Activated naive CD8-positive, alpha-beta T cell treated with anti-CD3 and anti-CD28 coated beads, Interleukin-2, amount 10 ng/mL, durations not matched to agents 7 days and 5 days (primary cell): ENCODE measurements around the gene GALNT2. TPM values are rescaled to one million over a fixed set of nuclear protein-coding genes. Genes with fewer than 3 reads are reported as not detected.

Experiments used
- ATAC-seq: fragments of 150-1000 bp; cut with Tn5 transposase; one replicate; pipeline ENCODE4 v1.10.0; 2021; ENCODE audit warnings: low read depth, moderate library complexity
- POLR2A ChIA-PET: fragments of 350-600 bp; sonication (Branson Sonifier 250); formaldehyde crosslinking; loops from one replicate; lab custom pipeline; 2021; ENCODE audit warnings: antibody characterized with exemption; lab: Charles Lee
- DNase-seq: peaks from one replicate; pipeline ENCODE4 v3.0.0; 2021
- H3K27ac Mint-ChIP-seq: one replicate; pipeline ENCODE4 v1.8.0; 2022; ENCODE audit warnings: mild to moderate bottlenecking, mixed read lengths
- H3K27me3 Mint-ChIP-seq: one replicate; pipeline ENCODE4 v1.8.0; 2022; ENCODE audit warnings: mild to moderate bottlenecking, moderate library complexity, mixed read lengths
- H3K36me3 Mint-ChIP-seq: one replicate; pipeline ENCODE4 v1.8.0; 2021; ENCODE audit warnings: mild to moderate bottlenecking, mixed read lengths
- H3K4me1 Mint-ChIP-seq: one replicate; pipeline ENCODE4 v1.8.0; 2021; ENCODE audit warnings: mixed read lengths
- H3K4me3 Mint-ChIP-seq: one replicate; pipeline ENCODE4 v1.8.0; 2022; ENCODE audit warnings: mild to moderate bottlenecking, moderate library complexity, mixed read lengths
- H3K9me3 Mint-ChIP-seq: one replicate; pipeline ENCODE4 v1.8.0; 2021; ENCODE audit warnings: mixed read lengths
- total RNA-seq, 2 experiments: library from RNA; stranded (reverse); gene quantifications; one replicate each; pipeline ENCODE4 v1.2.3, GENCODE V29; 2021

Gene GALNT2
- total RNA-seq, 2 experiments from 2014 or later: 25.3 to 29.0 TPM

- ATAC-seq (peak; percentile 38), DNase-seq (no peak)
- no peak overlapping the region for H3K4me3 Mint-ChIP-seq
- no peak overlapping the region for H3K27ac Mint-ChIP-seq
- POLR2A ChIA-PET: no interaction called here
- no peaks in the 10 kb centered on the region for H3K36me3 Mint-ChIP-seq
- peaks cover 24% of the 10 kb centered on the region for H3K4me1 Mint-ChIP-seq
- H3K9me3 Mint-ChIP-seq: no peaks in the 10 kb centered on the region
- H3K27me3 Mint-ChIP-seq: no peaks in the 10 kb centered on the region
Measured at GRCh38 chr1:230268371-230269170, 201.5 kb downstream of the GALNT2 start.

- no peak for ATAC-seq
- H3K4me3 Mint-ChIP-seq: peak overlapping the region; percentile 61
Measured at GRCh38 chr1:230270185-230270558, 203.1 kb downstream of the GALNT2 start.

GRCh38 chr1:230270559-230271281, 203.7 kb downstream of the GALNT2 start:
- Mint-ChIP-seq H3K27ac (peak overlapping the region; percentile 86), H3K4me3 (peak overlapping the region; percentile 61), H3K4me1 (peaks cover 31% of the 10 kb centered on the region), H3K9me3 (no peaks in the 10 kb centered on the region), H3K36me3 (no peaks in the 10 kb centered on the region), H3K27me3 (no peaks in the 10 kb centered on the region)
- ATAC-seq (peak; percentile 52), DNase-seq (no peak)
- POLR2A ChIA-PET: no interaction called here

More at GRCh38 chr1:230270185-230270558, 203.1 kb downstream of the GALNT2 start:
- H3K4me1 Mint-ChIP-seq: peaks cover 31% of the 10 kb centered on the region
- no peaks in the 10 kb centered on the region for H3K27me3 Mint-ChIP-seq
- DNase-seq: no peak
- no peaks in the 10 kb centered on the region for H3K36me3 Mint-ChIP-seq
- POLR2A ChIA-PET: no interaction called here
- H3K27ac Mint-ChIP-seq: peak overlapping the region; percentile 83
- no peaks in the 10 kb centered on the region for H3K9me3 Mint-ChIP-seq

- Mint-ChIP-seq H3K4me1 (peaks cover 31% of the 10 kb centered on the region), H3K9me3 (no peaks in the 10 kb centered on the region), H3K4me3 (peak overlapping the region; percentile 26), H3K36me3 (peaks cover under 1% of the 10 kb centered on the region), H3K27me3 (no peaks in the 10 kb centered on the region), H3K27ac (peak overlapping the region; percentile 86)
- ATAC-seq (no peak), DNase-seq (no peak)
- POLR2A ChIA-PET: no interaction called here
Measured at GRCh38 chr1:230271300-230272035, 204.4 kb downstream of the GALNT2 start.

GRCh38 chr1:230272557-230272956, 205.5 kb downstream of the GALNT2 start:
- no peak for ATAC-seq
- no peak for DNase-seq
- POLR2A ChIA-PET: no interaction called here
- Mint-ChIP-seq H3K27ac (no peak overlapping the region), H3K27me3 (no peaks in the 10 kb centered on the region), H3K4me1 (peaks cover 40% of the 10 kb centered on the region), H3K9me3 (no peaks in the 10 kb centered on the region), H3K4me3 (no peak overlapping the region), H3K36me3 (peaks cover 3% of the 10 kb centered on the region)

- Mint-ChIP-seq H3K4me1 (peaks cover 39% of the 10 kb centered on the region), H3K36me3 (peaks cover 3% of the 10 kb centered on the region), H3K27me3 (no peaks in the 10 kb centered on the region), H3K4me3 (peak overlapping the region; percentile 17), H3K27ac (peak overlapping the region; percentile 65), H3K9me3 (no peaks in the 10 kb centered on the region)
- POLR2A ChIA-PET: no interaction called here
- DNase-seq (no peak), ATAC-seq (no peak)
Measured at GRCh38 chr1:230273141-230273710, 206.2 kb downstream of the GALNT2 start.

- no peak for DNase-seq
- Mint-ChIP-seq H3K27ac (peak overlapping the region; percentile 83), H3K9me3 (no peaks in the 10 kb centered on the region), H3K27me3 (no peaks in the 10 kb centered on the region), H3K4me1 (peaks cover 45% of the 10 kb centered on the region), H3K4me3 (peak overlapping the region; percentile 39), H3K36me3 (peaks cover 3% of the 10 kb centered on the region)
- POLR2A ChIA-PET: no interaction called here
- peak; percentile 50 for ATAC-seq
Measured at GRCh38 chr1:230274254-230274653, 207.2 kb downstream of the GALNT2 start.

GRCh38 chr1:230276401-230276800, 209.4 kb downstream of the GALNT2 start:
- H3K27me3 Mint-ChIP-seq: no peaks in the 10 kb centered on the region
- H3K4me3 Mint-ChIP-seq: no peak overlapping the region
- H3K27ac Mint-ChIP-seq: no peak overlapping the region
- no peak for ATAC-seq
- POLR2A ChIA-PET: no interaction called here
- peak; percentile 15 for DNase-seq
- peaks cover 3% of the 10 kb centered on the region for H3K36me3 Mint-ChIP-seq
- no peaks in the 10 kb centered on the region for H3K9me3 Mint-ChIP-seq
- H3K4me1 Mint-ChIP-seq: peaks cover 37% of the 10 kb centered on the region

GRCh38 chr1:230277201-230278025, 210.4 kb downstream of the GALNT2 start:
- DNase-seq (peak; percentile 29), ATAC-seq (peak; percentile 25)
- Mint-ChIP-seq H3K4me1 (peaks cover 42% of the 10 kb centered on the region), H3K4me3 (peak overlapping the region; percentile 35), H3K9me3 (no peaks in the 10 kb centered on the region), H3K27ac (peak overlapping the region; percentile 35), H3K36me3 (peaks cover 5% of the 10 kb centered on the region), H3K27me3 (no peaks in the 10 kb centered on the region)
- POLR2A ChIA-PET: no interaction called here

GRCh38 chr1:230278376-230278775, 211.3 kb downstream of the GALNT2 start:
- ATAC-seq: no peak
- Mint-ChIP-seq H3K4me1 (peaks cover 38% of the 10 kb centered on the region), H3K36me3 (peaks cover 5% of the 10 kb centered on the region), H3K27me3 (no peaks in the 10 kb centered on the region), H3K27ac (peak overlapping the region; percentile 55), H3K9me3 (no peaks in the 10 kb centered on the region), H3K4me3 (no peak overlapping the region)
- DNase-seq: peak; percentile 7
- POLR2A ChIA-PET: interaction anchor here (0.8 kb wide), 1 partner anchor 120 kb away, joined by 3 read pairs; no protein-coding TSS in a partner anchor

- Mint-ChIP-seq H3K27ac (peak overlapping the region; percentile 71), H3K4me3 (no peak overlapping the region), H3K9me3 (no peaks in the 10 kb centered on the region), H3K36me3 (peaks cover 5% of the 10 kb centered on the region), H3K4me1 (peaks cover 33% of the 10 kb centered on the region), H3K27me3 (no peaks in the 10 kb centered on the region)
- DNase-seq: peak; percentile 24
- POLR2A ChIA-PET: interaction anchor here (0.8 kb wide), 1 partner anchor 120 kb away, joined by 3 read pairs; no protein-coding TSS in a partner anchor
- no peak for ATAC-seq
Measured at GRCh38 chr1:230278871-230279582, 212.0 kb downstream of the GALNT2 start.

GRCh38 chr1:230279583-230279945, 212.5 kb downstream of the GALNT2 start:
- Mint-ChIP-seq H3K4me1 (peaks cover 30% of the 10 kb centered on the region), H3K36me3 (peaks cover 5% of the 10 kb centered on the region), H3K4me3 (no peak overlapping the region), H3K27me3 (no peaks in the 10 kb centered on the region), H3K27ac (peak overlapping the region; percentile 30), H3K9me3 (no peaks in the 10 kb centered on the region)
- no peak for ATAC-seq
- peak; percentile 19 for DNase-seq
- POLR2A ChIA-PET: no interaction called here
